H1 (cell line): ENCODE data around the gene TCF4. TPM values are rescaled to one million over a fixed set of nuclear protein-coding genes. Genes with fewer than 3 reads are reported as not detected.

Experiments used
- CTCF ChIA-PET: fragments of 300-600 bp; sonication (Branson Sonifier 250); formaldehyde crosslinking; loops from one replicate; lab custom pipeline; 2021; ENCODE audit not compliant: partially characterized antibody; lab: Charles Lee
- POLR2A ChIA-PET: fragments of 300-600 bp; sonication (Branson Sonifier 250); formaldehyde crosslinking; loops from one replicate; lab custom pipeline; 2021; ENCODE audit warnings: inconsistent platforms; ENCODE audit not compliant: partially characterized antibody; lab: Charles Lee
- DNase-seq, 2 experiments: peaks; one replicate each; pipeline versions ENCODE4 v3.0.0 to v3.0.0-alpha.2; 2010 to 2022; ENCODE audit warnings: low spot score in 2 of 2, low read depth in 1 of 2, mixed read lengths in 1 of 2
- FAIRE-seq: peaks from 2 replicates; lab custom pipeline; 2011; peaks lifted over from hg19 to GRCh38; lab: Jason Lieb, UNC
- H2AFZ ChIP-seq: 2 replicates; pipeline ENCODE4 v1.8.1; 2012; ENCODE audit warnings: low read length, inconsistent platforms
- H2AK5ac ChIP-seq: 2 replicates; pipeline ENCODE4 v1.6.1; 2013; ENCODE audit warnings: low read depth, low read length
- H2BK120ac ChIP-seq: replicated peaks from 2 replicates; pipeline ENCODE3; 2013; ENCODE audit warnings: low read depth, low read length, inconsistent platforms
- H2BK12ac ChIP-seq: 2 replicates; pipeline ENCODE4 v1.6.1; 2013; ENCODE audit warnings: low read depth, low read length
- H2BK15ac ChIP-seq: 2 replicates; pipeline ENCODE4 v1.6.1; 2013; ENCODE audit warnings: low read length
- H2BK20ac ChIP-seq: 2 replicates; pipeline ENCODE4 v1.6.1; 2013; ENCODE audit warnings: low read length
- H2BK5ac ChIP-seq: 2 replicates; pipeline ENCODE4 v1.6.1; 2013; ENCODE audit warnings: low read depth, low read length
- H3K14ac ChIP-seq: 2 replicates; pipeline ENCODE4 v1.6.1; 2013; ENCODE audit warnings: inconsistent platforms; ENCODE audit not compliant: insufficient read length
- H3K18ac ChIP-seq: 2 replicates; pipeline ENCODE4 v1.6.1; 2013; ENCODE audit warnings: low read length; ENCODE audit errors: extremely low read depth
- H3K23ac ChIP-seq: 2 replicates; pipeline ENCODE4 v1.6.1; 2013; ENCODE audit warnings: inconsistent platforms; ENCODE audit not compliant: insufficient read length
- H3K23me2 ChIP-seq: 2 replicates; pipeline ENCODE4 v1.6.1; 2013; ENCODE audit warnings: low read depth, low read length
- H3K27ac ChIP-seq: 2 replicates; pipeline ENCODE4 v1.6.1; 2011; ENCODE audit warnings: low read depth, low read length, inconsistent platforms
- H3K27me3 ChIP-seq, 4 experiments: replicated peaks in 1 of 4; 1 replicate in 1 of 4; 2 replicates in 3 of 4; pipeline versions ENCODE4 v1.6.1 to v1.8.1; 2011 to 2013; ENCODE audit warnings: low read length in 3 of 4, mild to moderate bottlenecking in 3 of 4, inconsistent platforms in 2 of 4, mixed read lengths in 2 of 4, moderate library complexity in 1 of 4; ENCODE audit not compliant: control insufficient read depth in 3 of 4, insufficient read depth in 3 of 4; ENCODE audit errors: extremely low read depth in 1 of 4
- H3K36me3 ChIP-seq, 4 experiments: 2 replicates each; pipeline versions ENCODE4 v1.6.1 to v1.8.1; 2011 to 2013; ENCODE audit warnings: mild to moderate bottlenecking in 4 of 4, low read length in 3 of 4, moderate library complexity in 2 of 4, control low read depth in 1 of 4, inconsistent platforms in 1 of 4; ENCODE audit not compliant: insufficient read depth in 4 of 4, control insufficient read depth in 2 of 4
- H3K4ac ChIP-seq: replicated peaks from 2 replicates; pipeline ENCODE3; 2013; ENCODE audit warnings: low read length, low read depth, mixed read lengths, inconsistent platforms; ENCODE audit not compliant: insufficient read length
- H3K4me1 ChIP-seq, 4 experiments: replicated peaks in 1 of 4; 1 replicate in 1 of 4; 2 replicates in 3 of 4; pipeline versions ENCODE4 v1.6.1 to v1.8.1; 2011 to 2013; ENCODE audit warnings: low read length in 3 of 4, inconsistent platforms in 2 of 4, mixed read lengths in 1 of 4; ENCODE audit not compliant: insufficient read depth in 4 of 4, control insufficient read depth in 3 of 4
- H3K4me2 ChIP-seq, 2 experiments: 2 replicates each; pipeline versions ENCODE4 v1.6.1 to v1.8.1; 2011 to 2013; ENCODE audit warnings: low read depth in 2 of 2, low read length in 2 of 2, control low read depth in 1 of 2, inconsistent platforms in 1 of 2, mild to moderate bottlenecking in 1 of 2; ENCODE audit not compliant: insufficient read depth in 1 of 2
- H3K4me3 ChIP-seq, 4 experiments: fragments of 200-600, 300-600 bp in 1 of 4; sonication (generic), shearing (Covaris generic), sonication (Bioruptor Twin) in 1 of 4; 2 replicates each; pipeline versions ENCODE4 v1.5.1 to v1.8.1; 2011 to 2016; ENCODE audit warnings: low read length in 4 of 4, low read depth in 3 of 4, control low read depth in 2 of 4, inconsistent platforms in 2 of 4, mild to moderate bottlenecking in 2 of 4, mixed read lengths in 1 of 4, moderate library complexity in 1 of 4; ENCODE audit not compliant: insufficient read depth in 2 of 4; ENCODE audit errors: extremely low read depth in 1 of 4
- H3K56ac ChIP-seq: replicated peaks from 2 replicates; pipeline ENCODE3; 2013; ENCODE audit warnings: low read depth, mild to moderate bottlenecking, mixed read lengths, low read length, inconsistent platforms; ENCODE audit not compliant: insufficient read length
- H3K79me1 ChIP-seq: 2 replicates; pipeline ENCODE4 v1.6.1; 2013; ENCODE audit warnings: low read depth, low read length, control low read depth
- H3K79me2 ChIP-seq, 2 experiments: 2 replicates each; pipeline versions ENCODE4 v1.6.1 to v1.8.1; 2012 to 2013; ENCODE audit warnings: low read length in 2 of 2, mild to moderate bottlenecking in 2 of 2, inconsistent platforms in 1 of 2; ENCODE audit not compliant: insufficient read depth in 2 of 2, control insufficient read depth in 1 of 2
- H3K9ac ChIP-seq, 4 experiments: replicated peaks in 1 of 4; 1 replicate in 1 of 4; 2 replicates in 3 of 4; pipeline versions ENCODE4 v1.6.1 to v1.8.1; 2011 to 2013; ENCODE audit warnings: low read depth in 3 of 4, low read length in 3 of 4, control low read depth in 2 of 4, mild to moderate bottlenecking in 2 of 4, moderate library complexity in 2 of 4, inconsistent platforms in 1 of 4; ENCODE audit errors: extremely low read depth in 1 of 4
- H3K9me3 ChIP-seq, 2 experiments: 2 replicates each; pipeline versions ENCODE4 v1.6.1 to v1.8.1; 2012 to 2013; ENCODE audit warnings: mild to moderate bottlenecking in 2 of 2, moderate library complexity in 2 of 2, control low read depth in 1 of 2, inconsistent platforms in 1 of 2, low read depth in 1 of 2, low read length in 1 of 2, mixed read lengths in 1 of 2; ENCODE audit not compliant: insufficient read depth in 2 of 2
- H4K20me1 ChIP-seq, 2 experiments: replicated peaks in 1 of 2; 2 replicates each; pipeline versions ENCODE3 to v1.8.1; 2011 to 2013; ENCODE audit warnings: inconsistent platforms in 2 of 2, low read length in 2 of 2, mild to moderate bottlenecking in 1 of 2; ENCODE audit not compliant: insufficient read depth in 2 of 2, control insufficient read depth in 1 of 2
- H4K5ac ChIP-seq: 2 replicates; pipeline ENCODE4 v1.6.1; 2013; ENCODE audit warnings: low read length, low read depth, mixed read lengths, inconsistent platforms; ENCODE audit not compliant: insufficient read length
- H4K8ac ChIP-seq: 2 replicates; pipeline ENCODE4 v1.8.0; 2013; ENCODE audit warnings: mild to moderate bottlenecking, moderate library complexity, low read length, inconsistent platforms; ENCODE audit not compliant: insufficient read depth; ENCODE audit errors: extremely low read depth
- H4K91ac ChIP-seq: replicated peaks from 2 replicates; pipeline ENCODE3; 2013; ENCODE audit warnings: low read length, mixed read lengths, inconsistent platforms; ENCODE audit not compliant: insufficient read length
- CBX5 ChIP-seq: fragments of 300-800, 300-1000 bp; sonication (generic); IDR thresholded peaks from 2 replicates; pipeline ENCODE4 v1.7.1; 2016; ENCODE audit warnings: antibody characterized with exemption, low read length, low read depth
- NRF1 ChIP-seq: IDR thresholded peaks from 2 replicates; pipeline ENCODE4 v1.6.1; 2011; ENCODE audit warnings: mild to moderate bottlenecking, low read depth, low read length, improper control_type of control experiment
- SRF ChIP-seq: IDR thresholded peaks from 2 replicates; pipeline ENCODE4 v1.6.1; 2011; ENCODE audit warnings: mild to moderate bottlenecking, low read depth, low read length, moderate library complexity
- YY1 ChIP-seq: IDR thresholded peaks from 2 replicates; pipeline ENCODE4 v1.6.1; 2011; ENCODE audit warnings: low read depth, mild to moderate bottlenecking, low read length
- WGBS, 2 experiments: shearing (Covaris generic) in 1 of 2; methylation state at CpG; one replicate each; pipeline versions ENCODE4 v1.1.6 to v1.1.7; 2013 to 2015; ENCODE audit warnings: low lambda C conversion rate in 2 of 2, mixed read lengths in 2 of 2, inconsistent platforms in 1 of 2, low coverage in 1 of 2, missing lambda C conversion rate in 1 of 2; ENCODE audit not compliant: insufficient replicate concordance in 2 of 2, insufficient coverage in 1 of 2, insufficient read length in 1 of 2; ENCODE audit errors: extremely low coverage in 1 of 2, missing lambda C conversion rate in 1 of 2; 5-methylcytosine and 5-hydroxymethylcytosine counted together
- polyA plus RNA-seq, 7 experiments: library from polyadenylated mRNA; depleted of rRNA in 3 of 7; stranded (reverse) in 5 of 7; unstranded in 2 of 7; fragments of >200 nt in 5 of 7; fragments of 200-250 nt in 2 of 7; gene quantifications; 1 replicate in 5 of 7; 2 replicates in 1 of 7; 4 replicates in 1 of 7; pipeline versions ENCODE4 v1.2.1 to v1.2.3, GENCODE V29; 2011 to 2013; ENCODE audit warnings: missing spikeins in 2 of 7, mixed read lengths in 2 of 7
- total RNA-seq: library from RNA; stranded (reverse); fragmentation: NEBNext Ultra II Directional; extraction: Animal tissue kit (Norgen Biotek cat#: 25700); gene quantifications from 2 replicates; pipeline ENCODE4 v1.2.1, GENCODE V29; 2021

Gene TCF4
- total and polyA plus RNA-seq, 2 of the 8 experiments (the other 6 are each of a cell fraction or from before 2014, with no cell fraction given): 59.3 to 118 TPM

DNA sequence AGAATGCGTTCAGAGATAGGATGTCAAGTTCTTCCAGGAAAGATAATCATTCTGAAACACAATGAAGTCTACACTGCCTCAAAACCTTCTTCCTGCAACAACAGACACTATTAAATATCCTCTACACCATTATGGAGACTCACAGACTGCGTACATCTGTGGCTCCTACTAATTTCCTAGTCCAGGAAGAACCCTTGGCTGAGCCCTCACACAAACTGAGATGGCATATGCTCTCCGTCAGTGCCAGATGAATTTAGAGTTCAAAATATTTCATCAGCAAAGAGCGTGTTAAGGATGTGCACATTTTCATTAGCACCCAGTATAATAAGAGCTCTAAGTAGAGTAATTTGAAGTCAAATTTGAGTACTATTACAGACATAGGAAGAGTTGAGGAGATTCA is 117.2 kb downstream of the TCF4 start:
- Histone ChIP-seq H3K18ac (no peak overlapping the region), H3K36me3 (no peaks in the 10 kb centered on the region), H3K23me2 (no peaks in the 10 kb centered on the region), H3K27me3 (no peaks in the 10 kb centered on the region), H2BK120ac (no peak overlapping the region), H3K79me1 (peaks cover 11% of the 10 kb centered on the region), H3K27ac (no peak overlapping the region), H3K4me2 (no peak overlapping the region), H2BK12ac (no peak overlapping the region), H3K4ac (no peak overlapping the region), H3K4me3 (no peak overlapping the region), H3K4me1 (peaks cover 10 to 18% (median 15%) of the 10 kb centered on the region in 4 experiments; a peak in 6 of 7 replicates), H2BK15ac (no peak overlapping the region), H3K9me3 (no peaks in the 10 kb centered on the region), H4K91ac (no peak overlapping the region), H2BK5ac (no peak overlapping the region), H3K14ac (no peak overlapping the region), H4K5ac (no peak overlapping the region), H4K20me1 (peaks cover 0 to 4% of the 10 kb centered on the region in 2 experiments), H3K23ac (no peak overlapping the region), H2AFZ (no peak overlapping the region), H3K79me2 (peaks cover 0 to 95% of the 10 kb centered on the region in 2 experiments; a peak in 3 of 4 replicates), H3K9ac (no peak overlapping the region), H2AK5ac (no peak overlapping the region), H3K56ac (no peak overlapping the region), H4K8ac (no peak overlapping the region), H2BK20ac (no peak overlapping the region)
- FAIRE-seq: no peak
- DNase-seq: no peak
- CTCF ChIA-PET: interaction anchor here (0.6 to 2.0 kb wide), 5 partner anchors 8 to 236 kb away, joined by 3 to 4 read pairs (median 4); no protein-coding TSS in a partner anchor
- WGBS, 2 experiments: 93% methylated on average over 4 of the region's 4 CpGs; no CpG with 5 or more reads in 1 of the 2 experiments
- POLR2A ChIA-PET: no interaction called here
- no peak for TF ChIP-seq SRF
- no peak for TF ChIP-seq YY1
- TF ChIP-seq CBX5: no peak
- TF ChIP-seq NRF1: no peak
